ENCODE data around the gene BMP8B.

- TF ChIP-seq CTCF (IDR thresholded peaks at IDR 0.05) (no peak), ZFX (IDR thresholded peaks at IDR 0.05; ENCODE audit: borderline replicate concordance) (no peak)
These were observed 20.3 kb upstream of the BMP8B start for GRCh38 chr1:39808784-39809517.

Measured in 22Rv1 (cell line).